Measurements from ENCODE around the gene FOLH1.
"Not testable (repeated sequence)": the region's sequence is repeated elsewhere in the genome, so short reads cannot be mapped to it uniquely, and the experiment has no call there.

FOLH1 gene

GRCh38 chr11:49151211-49151610 lies 57.2 kb downstream of the FOLH1 start:
- H2AFZ ChIP-seq (ENCODE audit: low read depth, low read length), result no peak overlapping the region
- H3K4me3 ChIP-seq (ENCODE audit: insufficient read depth in 1 of 2, low read depth in 1 of 2, low read length in 2 of 2), result no peak overlapping the region
- no peaks in the 10 kb centered on the region for H3K27me3 ChIP-seq (ENCODE audit: control insufficient read depth in 1 of 2, insufficient read depth in 1 of 2, low read length in 2 of 2)
- H2BK120ac ChIP-seq (ENCODE audit: low read depth, low read length), result no peak overlapping the region
- no peaks in the 10 kb centered on the region for H3K79me1 ChIP-seq (replicated peaks; ENCODE audit: low read length, poor library complexity, severe bottlenecking)
- H3K18ac ChIP-seq (ENCODE audit: low read depth in 1 of 2, low read length in 2 of 2), result no peak overlapping the region
- H3K9ac ChIP-seq (ENCODE audit: low read length), result no peak overlapping the region
- H4K8ac ChIP-seq (ENCODE audit: low read length), result no peak overlapping the region
- no peak overlapping the region for H2BK15ac ChIP-seq (ENCODE audit: low read depth, poor library complexity, severe bottlenecking)
- H3K4ac ChIP-seq (ENCODE audit: low read depth in 1 of 2, low read length in 2 of 2), result no peak overlapping the region
- H4K91ac ChIP-seq (ENCODE audit: low read length), result no peak overlapping the region
- no peak overlapping the region for H3K14ac ChIP-seq (ENCODE audit: low read length in 2 of 2)
- H2BK5ac ChIP-seq (ENCODE audit: low read depth, low read length, poor library complexity, severe bottlenecking), result no peak overlapping the region
- no peaks in the 10 kb centered on the region for H3K36me3 ChIP-seq (ENCODE audit: control insufficient read depth in 1 of 2, insufficient read depth in 2 of 2, low read depth in 1 of 2, low read length in 2 of 2)
- H3K4me1 ChIP-seq (ENCODE audit: control insufficient read depth, insufficient read depth, low read depth, low read length), result no peaks in the 10 kb centered on the region
- H3K27ac ChIP-seq (ENCODE audit: low read length, poor library complexity, severe bottlenecking), result no peak overlapping the region
- 85% methylated on average over 11 of the region's 12 CpGs for WGBS
- no peak overlapping the region for H3K23ac ChIP-seq (ENCODE audit: low read length in 2 of 2)
- H2BK12ac ChIP-seq (ENCODE audit: low read length in 2 of 2), result no peak overlapping the region
- no peaks in the 10 kb centered on the region for H3K9me3 ChIP-seq (ENCODE audit: control insufficient read depth, low read length)
- DNase-seq, result no peak
- H2AK5ac ChIP-seq (ENCODE audit: low read length, severe bottlenecking), result no peak overlapping the region
- no peak overlapping the region for H3K4me2 ChIP-seq (ENCODE audit: low read length, poor library complexity, severe bottlenecking)

- 89% methylated on average over 23 of the region's 24 CpGs for WGBS
- not testable (repeated sequence) for H3K23ac ChIP-seq (ENCODE audit: low read length in 2 of 2)
Measured at GRCh38 chr11:49102356-49102755, 106.0 kb downstream of the FOLH1 start.

More at GRCh38 chr11:49102356-49102755, 106.0 kb downstream of the FOLH1 start:
- DNase-seq; H3K18ac ChIP-seq (ENCODE audit: low read depth in 1 of 2, low read length in 2 of 2); H3K36me3 ChIP-seq (ENCODE audit: control insufficient read depth in 1 of 2, insufficient read depth in 2 of 2, low read depth in 1 of 2, low read length in 2 of 2); H3K9ac ChIP-seq (ENCODE audit: low read length); H4K8ac ChIP-seq (ENCODE audit: low read length); H2BK120ac ChIP-seq (ENCODE audit: low read depth, low read length); H3K4ac ChIP-seq (ENCODE audit: low read depth in 1 of 2, low read length in 2 of 2); H3K9me3 ChIP-seq (ENCODE audit: control insufficient read depth, low read length); H3K14ac ChIP-seq (ENCODE audit: low read length in 2 of 2); H3K27me3 ChIP-seq (ENCODE audit: control insufficient read depth in 1 of 2, insufficient read depth in 1 of 2, low read length in 2 of 2); H2BK5ac ChIP-seq (ENCODE audit: low read depth, low read length, poor library complexity, severe bottlenecking); H3K4me3 ChIP-seq (ENCODE audit: insufficient read depth in 1 of 2, low read depth in 1 of 2, low read length in 2 of 2); H2AFZ ChIP-seq (ENCODE audit: low read depth, low read length); H3K27ac ChIP-seq (ENCODE audit: low read length, poor library complexity, severe bottlenecking); H4K91ac ChIP-seq (ENCODE audit: low read length); H3K4me2 ChIP-seq (ENCODE audit: low read length, poor library complexity, severe bottlenecking); H2BK12ac ChIP-seq (ENCODE audit: low read length in 2 of 2); H3K79me1 ChIP-seq (replicated peaks; ENCODE audit: low read length, poor library complexity, severe bottlenecking); H2AK5ac ChIP-seq (ENCODE audit: low read length, severe bottlenecking); H3K4me1 ChIP-seq (ENCODE audit: control insufficient read depth, insufficient read depth, low read depth, low read length); H2BK15ac ChIP-seq (ENCODE audit: low read depth, poor library complexity, severe bottlenecking): not testable (repeated sequence)
